ENCODE data around the gene DDX39B.

DDX39B gene

GRCh38 chr6:31560697-31561058, 18.9 kb upstream of the DDX39B start:
- peak overlapping the region; percentile 92 for H3K27ac ChIP-seq (replicated peaks)
- DNase-seq (ENCODE audit: low read depth in 1 of 2, low spot score in 1 of 2): no peak
- no peak for TF ChIP-seq POLR2AphosphoS5 (IDR thresholded peaks at IDR 0.05; ENCODE audit: low read depth)
- TF ChIP-seq GABPA (IDR thresholded peaks at IDR 0.05; ENCODE audit: low read depth): no peak
- TF ChIP-seq REST (IDR thresholded peaks at IDR 0.05; ENCODE audit: insufficient replicate concordance, low read depth): no peak
- TF ChIP-seq SPI1 (IDR thresholded peaks at IDR 0.05; ENCODE audit: borderline replicate concordance, low read depth): no peak
- TF ChIP-seq CTCF (IDR thresholded peaks at IDR 0.05; ENCODE audit: insufficient read depth, low read length): no peak
- no peaks in the 10 kb centered on the region for H3K27me3 ChIP-seq (ENCODE audit: insufficient read depth, poor library complexity, severe bottlenecking)
- H3K4me3 ChIP-seq (replicated peaks; ENCODE audit: insufficient read depth, low read length): no peak overlapping the region

GRCh38 chr6:31559958-31560696, 18.3 kb upstream of the DDX39B start:
- no peaks in the 10 kb centered on the region for H3K27me3 ChIP-seq (ENCODE audit: insufficient read depth, poor library complexity, severe bottlenecking)
- peak; percentile 94 to 96 for DNase-seq (ENCODE audit: low read depth in 1 of 2, low spot score in 1 of 2)
- TF ChIP-seq SPI1 (IDR thresholded peaks at IDR 0.05; ENCODE audit: borderline replicate concordance, low read depth) (peak; percentile 83), GABPA (IDR thresholded peaks at IDR 0.05; ENCODE audit: low read depth) (no peak; the same call in 1 of the 2 replicates), POLR2AphosphoS5 (IDR thresholded peaks at IDR 0.05; ENCODE audit: low read depth) (peak; percentile 61; the same call in 1 of the 2 replicates)
- H3K4me3 ChIP-seq (replicated peaks; ENCODE audit: insufficient read depth, low read length): no peak overlapping the region
- peak overlapping the region; percentile 92 for H3K27ac ChIP-seq (replicated peaks)

- DNase-seq (ENCODE audit: low read depth in 1 of 2, low spot score in 1 of 2): no peak
- Histone ChIP-seq H3K4me3 (replicated peaks; ENCODE audit: insufficient read depth, low read length) (peak overlapping the region; percentile 17), H3K27ac (replicated peaks) (peak overlapping the region; percentile 92), H3K27me3 (ENCODE audit: insufficient read depth, poor library complexity, severe bottlenecking) (no peaks in the 10 kb centered on the region)
- no peak for TF ChIP-seq POLR2AphosphoS5 (IDR thresholded peaks at IDR 0.05; ENCODE audit: low read depth)
- no peak for TF ChIP-seq GABPA (IDR thresholded peaks at IDR 0.05; ENCODE audit: low read depth)
- no peak for TF ChIP-seq SPI1 (IDR thresholded peaks at IDR 0.05; ENCODE audit: borderline replicate concordance, low read depth)
- TF ChIP-seq CTCF (IDR thresholded peaks at IDR 0.05; ENCODE audit: insufficient read depth, low read length): no peak
- TF ChIP-seq REST (IDR thresholded peaks at IDR 0.05; ENCODE audit: insufficient replicate concordance, low read depth): no peak
These were observed 17.8 kb upstream of the DDX39B start for GRCh38 chr6:31559606-31559957.

- H3K4me3 ChIP-seq (replicated peaks; ENCODE audit: insufficient read depth, low read length): peak overlapping the region; percentile 17
- peak; percentile 98 to 99 for DNase-seq (ENCODE audit: low read depth in 1 of 2, low spot score in 1 of 2)
- peak overlapping the region; percentile 92 for H3K27ac ChIP-seq (replicated peaks)
- no peaks in the 10 kb centered on the region for H3K27me3 ChIP-seq (ENCODE audit: insufficient read depth, poor library complexity, severe bottlenecking)
- TF ChIP-seq REST (IDR thresholded peaks at IDR 0.05; ENCODE audit: insufficient replicate concordance, low read depth): no peak
- TF ChIP-seq CTCF (IDR thresholded peaks at IDR 0.05; ENCODE audit: insufficient read depth, low read length): no peak
- TF ChIP-seq SPI1 (IDR thresholded peaks at IDR 0.05; ENCODE audit: borderline replicate concordance, low read depth): peak; percentile 65; the same call in 1 of the 2 replicates
- no peak; the same call in 1 of the 2 replicates for TF ChIP-seq GABPA (IDR thresholded peaks at IDR 0.05; ENCODE audit: low read depth)
- TF ChIP-seq POLR2AphosphoS5 (IDR thresholded peaks at IDR 0.05; ENCODE audit: low read depth): peak; percentile 96
These were observed 17.1 kb upstream of the DDX39B start for GRCh38 chr6:31558631-31559500.
